ENCODE results near the gene ACLY.
A peak's percentile ranks its signal among the peaks of the same experiment; 100 is the strongest.

Gene ACLY

DNA sequence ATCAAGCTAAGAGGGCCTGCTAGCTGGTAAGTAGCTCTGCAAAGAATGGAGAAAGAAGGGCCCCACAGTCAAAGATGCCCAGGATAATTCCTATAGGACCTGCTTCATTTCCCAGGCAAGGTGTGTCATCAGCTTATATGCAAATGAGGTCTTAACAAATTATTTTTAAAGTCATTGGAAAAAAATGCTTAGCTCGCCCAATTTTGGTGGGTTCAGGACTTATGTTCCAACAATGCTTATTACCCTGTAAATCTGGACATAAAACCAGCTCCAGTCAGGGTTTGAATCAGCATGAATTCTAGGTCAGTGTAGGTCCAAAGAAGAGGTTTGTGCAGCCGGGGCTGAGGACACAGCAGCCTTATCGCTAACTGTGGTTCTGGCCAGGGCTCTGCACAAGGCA, 25.4 kb downstream of the ACLY start:
- TF ChIP-seq, protein P1, sequence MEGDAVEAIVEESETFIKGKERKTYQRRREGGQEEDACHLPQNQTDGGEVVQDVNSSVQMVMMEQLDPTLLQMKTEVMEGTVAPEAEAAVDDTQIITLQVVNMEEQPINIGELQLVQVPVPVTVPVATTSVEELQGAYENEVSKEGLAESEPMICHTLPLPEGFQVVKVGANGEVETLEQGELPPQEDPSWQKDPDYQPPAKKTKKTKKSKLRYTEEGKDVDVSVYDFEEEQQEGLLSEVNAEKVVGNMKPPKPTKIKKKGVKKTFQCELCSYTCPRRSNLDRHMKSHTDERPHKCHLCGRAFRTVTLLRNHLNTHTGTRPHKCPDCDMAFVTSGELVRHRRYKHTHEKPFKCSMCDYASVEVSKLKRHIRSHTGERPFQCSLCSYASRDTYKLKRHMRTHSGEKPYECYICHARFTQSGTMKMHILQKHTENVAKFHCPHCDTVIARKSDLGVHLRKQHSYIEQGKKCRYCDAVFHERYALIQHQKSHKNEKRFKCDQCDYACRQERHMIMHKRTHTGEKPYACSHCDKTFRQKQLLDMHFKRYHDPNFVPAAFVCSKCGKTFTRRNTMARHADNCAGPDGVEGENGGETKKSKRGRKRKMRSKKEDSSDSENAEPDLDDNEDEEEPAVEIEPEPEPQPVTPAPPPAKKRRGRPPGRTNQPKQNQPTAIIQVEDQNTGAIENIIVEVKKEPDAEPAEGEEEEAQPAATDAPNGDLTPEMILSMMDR (IDR thresholded peaks at IDR 0.05) = no peak
- Mint-ChIP-seq H3K36me3 (ENCODE audit: low read depth) (peaks cover 67% of the 10 kb centered on the region), H3K9me3 (no peaks in the 10 kb centered on the region), H3K4me1 (peaks cover 21% of the 10 kb centered on the region), H3K4me3 (no peak overlapping the region), H3K27ac (no peak overlapping the region), H3K27me3 (ENCODE audit: low read depth, poor library complexity) (no peaks in the 10 kb centered on the region)
- DNase-seq = no peak

- TF ChIP-seq, protein P1 (IDR thresholded peaks at IDR 0.05) = no peak
- Mint-ChIP-seq H3K4me3 (no peak overlapping the region), H3K36me3 (ENCODE audit: low read depth) (peaks cover 71% of the 10 kb centered on the region), H3K27me3 (ENCODE audit: low read depth, poor library complexity) (no peaks in the 10 kb centered on the region), H3K27ac (peak overlapping the region; percentile 32), H3K4me1 (peaks cover 16% of the 10 kb centered on the region), H3K9me3 (no peaks in the 10 kb centered on the region)
- no peak for DNase-seq
These were observed 26.8 kb downstream of the ACLY start for GRCh38 chr17:41892021-41892376.

- no peaks in the 10 kb centered on the region for H3K9me3 Mint-ChIP-seq
- peak overlapping the region; percentile 72 for H3K27ac Mint-ChIP-seq
- no peak for DNase-seq
- no peaks in the 10 kb centered on the region for H3K27me3 Mint-ChIP-seq (ENCODE audit: low read depth, poor library complexity)
- no peak overlapping the region for H3K4me3 Mint-ChIP-seq
- TF ChIP-seq, protein P1 (IDR thresholded peaks at IDR 0.05) = no peak
- H3K4me1 Mint-ChIP-seq = peaks cover 10% of the 10 kb centered on the region
- peaks cover 66% of the 10 kb centered on the region for H3K36me3 Mint-ChIP-seq (ENCODE audit: low read depth)
These were observed 27.4 kb downstream of the ACLY start for GRCh38 chr17:41891135-41892020.

- H3K4me1 Mint-ChIP-seq = no peaks in the 10 kb centered on the region
- H3K27me3 Mint-ChIP-seq (ENCODE audit: low read depth, poor library complexity) = no peaks in the 10 kb centered on the region
- peak overlapping the region; percentile 15 for H3K27ac Mint-ChIP-seq
- TF ChIP-seq, protein P1 (IDR thresholded peaks at IDR 0.05) = no peak
- DNase-seq = no peak
- H3K4me3 Mint-ChIP-seq = no peak overlapping the region
- peaks cover 70% of the 10 kb centered on the region for H3K36me3 Mint-ChIP-seq (ENCODE audit: low read depth)
- H3K9me3 Mint-ChIP-seq = no peaks in the 10 kb centered on the region
These were observed 30.3 kb downstream of the ACLY start for GRCh38 chr17:41888332-41888965.

GRCh38 chr17:41885733-41886132, 33.0 kb downstream of the ACLY start:
- H3K36me3 Mint-ChIP-seq (ENCODE audit: low read depth) = peaks cover 66% of the 10 kb centered on the region
- no peak overlapping the region for H3K4me3 Mint-ChIP-seq
- TF ChIP-seq, protein P1 (IDR thresholded peaks at IDR 0.05) = no peak
- no peaks in the 10 kb centered on the region for H3K4me1 Mint-ChIP-seq
- H3K9me3 Mint-ChIP-seq = no peaks in the 10 kb centered on the region
- no peak overlapping the region for H3K27ac Mint-ChIP-seq
- H3K27me3 Mint-ChIP-seq (ENCODE audit: low read depth, poor library complexity) = no peaks in the 10 kb centered on the region
- peak; percentile 17 for DNase-seq

Data from nephron progenitor cell (in vitro differentiated cells).